HUDEP-2 (cell line): ENCODE data around the gene DIP2A.
A peak's percentile ranks its signal among the peaks of the same experiment; 100 is the strongest.
"Not testable (repeated sequence)": the region's sequence is repeated elsewhere in the genome, so short reads cannot be mapped to it uniquely, and the experiment has no call there.

Source experiments
- DNase-seq, 76 experiments: peaks; one replicate each; lab custom pipeline; 2025; ENCODE audit not compliant: unreplicated experiment in 76 of 76; lab: John Stamatoyannopoulos, UW

Gene DIP2A

GRCh38 chr21:46569081-46569480 is 110.4 kb downstream of the DIP2A start:
- DNase-seq, result no peak

GRCh38 chr21:46570119-46570518 is 111.4 kb downstream of the DIP2A start:
- no peak for DNase-seq

- no peak for DNase-seq
These were observed 111.9 kb downstream of the DIP2A start for GRCh38 chr21:46570631-46571030.

- DNase-seq, result no peak
These were observed 114.2 kb downstream of the DIP2A start for GRCh38 chr21:46572850-46573249.

GRCh38 chr21:46577786-46578185 is 119.1 kb downstream of the DIP2A start:
- not testable (repeated sequence) for DNase-seq

DNA sequence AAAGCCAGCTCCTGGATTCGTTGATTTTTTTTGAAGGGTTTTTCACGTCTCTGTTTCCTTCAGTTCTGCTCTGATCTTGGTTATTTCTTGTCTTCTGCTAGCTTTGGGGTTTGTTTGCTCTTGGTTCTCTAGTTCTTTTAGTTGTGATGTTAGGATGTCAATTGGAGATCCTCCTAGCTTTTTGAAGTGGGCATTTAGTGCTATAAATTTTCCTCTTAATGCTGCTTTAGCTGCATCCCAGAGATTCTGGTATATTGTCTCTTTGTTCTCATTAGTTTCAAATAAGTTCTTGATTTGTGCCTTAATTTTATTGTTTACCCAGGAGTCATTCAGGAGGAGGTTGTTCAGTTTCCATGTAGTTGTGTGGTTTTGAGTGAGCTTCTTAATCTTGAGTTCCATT is 120.7 kb downstream of the DIP2A start:
- not testable (repeated sequence) for DNase-seq

GRCh38 chr21:46581780-46582307 is 123.2 kb downstream of the DIP2A start:
- DNase-seq, result no peak

- DNase-seq, result peak in 45 of 76 experiments; percentile 13 to 74 (median 37)
These were observed 126.7 kb downstream of the DIP2A start for GRCh38 chr21:46585191-46585953.

GRCh38 chr21:46594276-46594675 is 135.6 kb downstream of the DIP2A start:
- DNase-seq, result peak in 1 of 76 experiments; percentile 4

- no peak for DNase-seq
These were observed 137.5 kb downstream of the DIP2A start for GRCh38 chr21:46596201-46596600.

DNA sequence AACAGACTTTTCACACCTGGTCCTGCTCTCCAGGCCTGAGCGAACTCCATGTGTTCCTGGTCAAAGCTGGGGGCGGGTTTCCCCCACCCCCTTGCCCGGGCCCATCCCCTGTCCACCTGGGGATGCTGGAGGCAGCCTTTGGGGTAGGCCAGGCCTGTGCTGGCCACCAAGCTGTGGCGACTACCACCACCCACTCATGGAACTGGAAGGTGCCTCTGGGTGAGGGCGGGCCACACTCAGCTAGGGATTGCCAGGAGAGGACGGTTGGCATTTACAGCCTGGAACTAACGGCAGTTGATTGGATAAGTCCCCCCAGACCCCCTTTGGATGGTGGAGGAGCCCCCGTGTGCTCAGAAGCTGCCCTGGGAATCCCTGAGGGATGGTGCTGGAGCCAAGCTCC is 138.3 kb downstream of the DIP2A start:
- no peak for DNase-seq

GRCh38 chr21:46597896-46598343 is 139.2 kb downstream of the DIP2A start:
- no peak for DNase-seq

- no peak for DNase-seq
These were observed 140.2 kb downstream of the DIP2A start for GRCh38 chr21:46598581-46599572.

DNA sequence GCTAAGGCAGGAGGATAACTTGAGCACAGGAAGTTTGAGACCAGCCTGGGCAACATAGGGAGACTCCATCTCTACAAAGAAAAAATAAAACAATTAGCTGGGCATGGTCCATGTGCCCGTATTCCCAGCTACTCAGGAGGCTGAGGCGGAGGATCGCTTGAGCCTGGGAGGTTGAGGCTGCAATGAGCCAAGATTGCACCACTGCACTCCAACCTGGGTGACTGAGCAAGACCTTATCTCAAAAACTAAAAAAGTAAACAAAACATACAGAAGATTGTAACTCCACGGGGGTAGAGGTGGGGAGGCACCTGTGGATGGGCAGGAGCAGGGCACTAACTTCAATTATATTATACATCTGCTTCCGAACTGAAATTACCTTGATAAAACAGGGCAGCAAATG is 141.6 kb downstream of the DIP2A start:
- no peak for DNase-seq

DNA sequence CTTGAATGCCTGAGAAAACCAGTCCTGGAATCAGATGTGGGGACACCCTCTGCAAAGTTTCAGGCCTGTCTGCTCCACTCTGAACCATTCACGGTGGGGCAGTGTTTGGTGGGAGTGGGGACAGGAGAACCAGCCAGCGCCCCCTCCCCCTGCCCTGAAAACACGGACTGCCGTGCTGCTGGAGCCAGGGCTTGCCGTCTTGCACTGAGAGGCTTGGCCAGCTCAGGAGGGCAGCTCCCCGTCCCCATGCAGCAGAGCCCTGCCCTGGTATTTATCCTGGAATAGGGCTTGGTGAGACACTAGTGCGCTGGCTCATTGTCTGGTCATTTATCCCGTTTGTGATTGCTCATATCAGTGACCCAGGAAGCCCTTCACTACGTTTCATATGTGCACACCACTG is 142.3 kb downstream of the DIP2A start:
- DNase-seq, result no peak

DNA sequence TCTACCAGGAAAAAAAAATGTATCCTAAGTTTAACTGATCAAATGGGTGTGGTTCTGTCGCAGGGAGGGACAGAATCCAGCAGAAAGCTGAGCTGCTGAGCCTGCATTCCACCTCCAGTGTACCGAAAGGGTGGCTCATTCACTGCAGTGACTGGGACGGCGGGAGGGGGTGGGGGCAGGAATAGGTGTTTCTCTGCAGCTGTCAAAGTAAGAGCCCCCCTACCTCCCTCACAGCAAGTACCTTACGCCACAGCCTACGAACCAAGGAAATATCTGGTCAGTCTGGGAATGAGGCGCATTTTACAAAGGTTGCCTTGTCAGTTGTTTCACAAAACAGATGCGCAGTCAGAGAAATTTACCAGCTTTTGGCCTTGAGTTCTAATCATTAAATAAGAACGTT is 144.5 kb downstream of the DIP2A start:
- no peak for DNase-seq

GRCh38 chr21:46604329-46604974 is 145.8 kb downstream of the DIP2A start:
- DNase-seq, result no peak

GRCh38 chr21:46604975-46605766 is 146.5 kb downstream of the DIP2A start, which contains the start of gene S100B:
Gene S100B, minus strand, starts transcription at chr21:46605082. Its CDS starts 2,667 bp downstream, at chr21:46602415.
- no peak for DNase-seq

- DNase-seq, result no peak
These were observed 147.2 kb downstream of the DIP2A start for GRCh38 chr21:46605767-46606426.
